ENCODE measurements around the gene E2F4.

The E2F4 gene

GRCh38 chr16:67174706-67175231, 17.2 kb upstream of the E2F4 start:
- DNase-seq: no peak

DNA sequence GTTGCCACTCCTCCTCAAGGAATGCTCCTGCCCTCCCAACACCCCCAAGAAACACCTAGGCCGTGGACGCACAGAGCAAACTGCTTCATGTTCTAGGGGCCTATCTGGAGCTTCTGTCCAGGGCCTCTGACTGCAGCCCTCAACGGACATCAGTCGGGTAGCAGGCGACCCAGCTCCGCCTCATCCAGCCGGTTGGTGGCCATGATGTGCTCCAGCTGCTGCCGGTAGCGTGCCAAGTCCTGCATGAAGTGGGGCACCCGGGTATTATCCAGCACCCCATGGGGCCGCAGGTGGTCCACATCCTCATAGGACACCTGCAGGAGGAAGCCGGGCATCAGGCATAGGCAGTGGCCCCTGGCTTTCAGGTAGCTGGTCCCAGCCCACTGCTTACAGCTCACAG, 15.3 kb upstream of the E2F4 start:
- no peak for DNase-seq

GRCh38 chr16:67177743-67178699, 13.9 kb upstream of the E2F4 start:
- peak; percentile 48 to 57 for DNase-seq

GRCh38 chr16:67179421-67180080, 12.4 kb upstream of the E2F4 start:
- DNase-seq: no peak

- DNase-seq: no peak
These were observed 11.8 kb upstream of the E2F4 start for GRCh38 chr16:67180166-67180565.

DNA sequence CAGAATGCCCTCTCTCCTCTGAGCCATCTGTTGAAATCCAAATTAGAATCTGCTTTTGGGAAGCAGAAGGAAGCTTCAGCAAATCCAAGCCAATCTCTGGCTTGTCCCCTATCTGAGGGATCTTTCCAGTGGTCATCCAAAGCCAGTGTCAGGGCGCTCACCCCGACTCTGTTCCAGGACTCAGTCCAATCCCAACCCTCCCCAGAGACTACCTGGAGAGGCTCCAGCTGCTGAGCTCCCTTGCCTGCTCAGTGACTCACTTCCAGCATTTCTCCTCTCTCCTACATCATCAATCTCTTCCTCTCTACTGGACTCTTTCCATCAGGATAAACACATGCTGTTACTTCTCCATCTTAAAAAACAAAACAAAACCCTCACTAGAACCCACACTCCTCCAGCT, 10.6 kb upstream of the E2F4 start:
- DNase-seq: no peak

GRCh38 chr16:67182288-67182687, 9.7 kb upstream of the E2F4 start:
- DNase-seq: no peak

DNA sequence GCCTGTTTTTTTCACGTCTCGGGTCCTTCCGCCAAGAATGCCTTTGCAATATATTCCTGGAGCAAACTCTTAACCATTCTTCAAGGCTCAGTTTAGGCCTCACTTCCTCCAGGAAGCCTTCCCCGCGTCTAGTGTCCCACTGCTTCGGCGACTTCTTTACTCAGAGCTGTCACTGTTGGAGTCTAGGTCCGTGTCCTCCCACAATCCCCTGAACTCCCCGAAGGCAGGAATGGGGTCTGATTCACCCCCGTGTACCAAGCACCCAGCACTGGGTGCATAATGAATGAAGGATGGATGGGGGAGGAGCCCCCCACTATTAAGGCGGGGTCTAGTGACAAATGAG, 8.7 kb upstream of the E2F4 start:
- DNase-seq: no peak

DNA sequence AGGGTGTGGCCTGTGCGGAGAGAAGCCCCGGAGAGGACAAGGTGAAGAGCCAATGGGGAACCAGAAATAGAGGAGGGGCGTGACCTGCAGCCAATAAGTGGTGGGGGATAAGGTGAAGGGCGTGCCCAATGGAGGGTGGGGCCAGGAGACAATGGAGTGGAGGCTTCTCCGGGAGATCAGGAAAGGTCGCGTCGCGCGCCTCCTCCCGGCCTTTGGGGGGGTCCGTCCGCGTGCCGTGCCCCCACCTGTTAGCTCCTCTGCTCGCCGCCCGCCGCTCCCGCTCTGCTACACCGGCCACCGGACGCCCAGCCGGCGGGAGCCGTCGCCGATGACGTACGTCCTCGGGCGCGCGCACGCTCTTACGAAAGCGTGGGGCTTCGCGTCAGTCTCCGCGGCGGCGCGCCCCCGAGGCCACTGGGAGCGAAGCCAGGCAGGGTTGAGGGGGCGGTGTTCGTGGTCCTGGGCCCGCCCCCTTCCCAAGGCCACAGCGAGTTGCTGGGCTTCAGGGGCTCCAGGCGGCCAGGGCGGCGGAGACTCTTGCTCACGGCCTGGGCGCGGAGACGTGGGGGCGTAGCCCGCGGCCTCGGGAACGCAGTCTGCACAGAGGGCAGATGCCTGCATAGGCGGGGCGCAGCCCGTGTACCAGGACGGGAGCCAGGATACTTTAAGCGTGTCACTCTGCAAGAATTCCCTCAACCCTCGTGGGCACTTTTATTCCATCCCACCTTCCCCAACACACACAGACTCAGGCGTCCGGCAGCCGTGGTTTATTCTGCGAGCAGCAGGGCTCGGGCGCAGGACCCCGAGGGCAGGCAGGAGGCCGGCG, 8.1 kb upstream of the E2F4 start, which contains the start of gene MATCAP1:
Gene MATCAP1, minus strand, starts transcription at position 337 of the 826 bp plus-strand sequence. CDS start 3,353 bp downstream, outside the sequence.
- DNase-seq: peak; percentile 93 to 95

- peak in 1 of 2 donors; percentile 57 for DNase-seq
These were observed 7.4 kb upstream of the E2F4 start for GRCh38 chr16:67184453-67184994.

DNA sequence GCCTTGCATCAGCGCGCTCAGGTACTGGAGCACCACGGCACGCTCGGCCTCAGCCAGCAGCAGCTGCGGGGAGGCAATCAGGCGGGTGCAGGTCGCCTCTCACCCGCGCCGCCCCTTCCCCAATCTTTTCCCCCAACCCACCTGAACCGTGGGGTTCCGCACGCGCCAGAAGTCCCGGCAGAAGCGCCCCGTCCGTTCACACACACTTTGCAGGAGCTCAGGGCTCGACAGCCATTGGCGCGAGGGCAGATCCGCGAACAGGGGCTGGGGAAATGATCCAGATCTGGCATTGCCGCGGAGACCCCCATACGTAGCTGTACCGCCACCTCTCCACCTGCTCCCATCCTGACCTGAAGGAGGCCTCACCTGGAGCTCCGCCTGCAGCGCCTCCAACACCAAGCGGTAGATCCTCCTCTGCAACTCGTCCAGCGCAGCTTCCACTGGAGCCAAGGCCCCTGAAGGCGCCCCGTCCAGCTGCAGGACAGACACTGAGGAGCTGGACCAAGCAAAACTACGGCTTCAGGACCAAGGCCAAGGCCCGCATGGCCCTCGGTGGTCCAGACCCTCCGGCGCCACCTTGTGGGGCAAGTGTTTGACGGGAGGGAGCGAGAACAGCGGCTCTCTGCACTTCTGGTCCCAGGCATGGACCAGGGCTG, 6.8 kb upstream of the E2F4 start:
- DNase-seq: peak; percentile 90

DNA sequence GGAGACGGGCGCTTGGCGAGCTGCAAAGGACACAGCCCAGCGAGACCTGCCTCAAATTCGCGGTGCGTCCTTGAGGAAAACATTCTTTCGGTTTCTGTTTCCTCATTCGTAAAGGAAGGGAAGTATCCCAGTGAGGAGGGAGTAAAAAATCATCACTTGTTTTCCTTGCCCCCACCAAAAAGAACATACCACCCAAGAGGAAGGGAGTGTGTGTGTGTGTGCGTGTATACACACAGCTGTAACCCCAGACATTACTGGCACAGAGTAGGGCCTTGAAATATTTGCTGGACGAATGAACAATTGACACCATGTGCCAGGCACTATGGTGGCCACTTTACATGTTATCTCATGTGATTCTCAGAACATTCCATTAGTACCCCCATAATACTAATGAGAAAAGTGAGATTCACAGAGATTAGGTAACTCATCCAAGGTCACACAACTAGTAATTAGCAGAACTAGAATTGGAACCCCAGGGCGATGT, 6.3 kb upstream of the E2F4 start:
- no peak for DNase-seq

DNA sequence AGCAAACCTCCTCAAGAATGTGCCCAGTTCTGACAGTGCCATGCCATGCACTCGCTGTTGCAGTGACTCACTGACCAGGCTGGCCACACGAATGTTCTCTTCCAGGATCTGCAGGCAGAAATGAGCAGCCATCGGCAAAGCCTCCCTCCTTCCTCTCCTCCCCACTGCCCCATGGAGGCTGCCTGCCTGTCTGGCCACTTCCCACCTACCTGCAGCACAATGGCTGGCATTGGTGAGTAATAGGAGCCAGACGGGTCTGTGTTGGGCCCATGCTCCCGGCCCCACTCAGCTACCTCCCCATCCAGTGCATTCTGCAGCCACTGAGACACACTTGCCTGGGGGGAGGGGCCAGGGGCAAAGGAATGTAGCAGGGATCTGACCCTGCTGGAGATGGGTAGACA, 5.4 kb upstream of the E2F4 start:
- no peak for DNase-seq

DNA sequence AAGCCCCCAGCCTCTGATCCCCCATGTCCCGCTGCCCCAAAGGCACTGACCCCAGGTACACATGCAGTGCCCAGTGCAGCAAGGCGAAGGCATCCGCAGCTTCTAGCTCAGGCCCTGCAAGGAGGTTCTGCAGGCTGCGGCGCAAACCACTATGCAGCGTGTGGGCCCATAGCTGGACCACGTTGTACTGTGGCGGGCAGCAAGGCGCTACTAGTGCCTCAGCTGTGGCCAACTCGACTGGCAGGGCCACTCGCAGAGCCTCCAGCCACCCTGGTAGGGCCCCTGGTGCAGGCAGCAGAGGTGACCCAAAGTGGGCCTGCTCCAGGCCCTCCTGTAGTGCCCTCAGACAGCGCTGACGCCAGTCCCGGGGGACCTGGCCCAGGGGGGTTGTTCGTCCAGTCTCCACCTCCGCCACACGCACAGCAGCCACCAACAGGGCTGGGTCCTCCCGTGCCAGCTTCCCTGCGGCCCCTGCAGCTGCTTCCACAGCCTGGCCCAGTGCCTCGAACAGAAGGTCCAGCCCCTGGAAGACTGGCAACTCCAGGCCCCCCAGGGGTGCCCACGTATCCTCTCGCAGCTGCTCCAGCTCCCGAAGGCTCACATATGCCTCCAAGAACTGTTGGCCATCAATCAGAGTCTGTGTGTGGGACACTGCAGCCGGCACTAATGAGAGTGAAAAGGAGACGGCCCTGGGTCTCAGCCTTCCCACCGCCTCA, 4.6 kb upstream of the E2F4 start:
- no peak for DNase-seq

DNA sequence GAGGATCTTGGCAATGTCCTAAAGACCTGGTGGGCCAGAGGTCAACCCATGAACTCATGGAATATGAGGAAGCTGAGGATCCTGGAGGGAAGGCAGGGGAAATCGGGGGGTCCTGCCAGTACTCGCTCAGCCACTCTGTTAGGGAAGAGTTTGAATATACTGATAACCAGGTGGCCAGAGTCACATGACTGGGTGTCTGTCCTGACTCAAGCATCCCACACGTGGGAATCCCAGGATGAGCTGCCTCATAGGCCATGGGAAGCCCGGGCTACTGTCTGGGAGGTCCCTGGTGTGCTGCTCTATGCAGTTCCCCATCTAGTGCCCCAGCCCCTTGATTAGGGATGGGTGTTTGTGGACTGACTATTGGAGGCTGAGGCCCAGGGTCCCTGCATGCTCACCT, 3.6 kb upstream of the E2F4 start:
- DNase-seq: no peak

GRCh38 chr16:67188798-67189197, 3.2 kb upstream of the E2F4 start:
- no peak for DNase-seq

DNA sequence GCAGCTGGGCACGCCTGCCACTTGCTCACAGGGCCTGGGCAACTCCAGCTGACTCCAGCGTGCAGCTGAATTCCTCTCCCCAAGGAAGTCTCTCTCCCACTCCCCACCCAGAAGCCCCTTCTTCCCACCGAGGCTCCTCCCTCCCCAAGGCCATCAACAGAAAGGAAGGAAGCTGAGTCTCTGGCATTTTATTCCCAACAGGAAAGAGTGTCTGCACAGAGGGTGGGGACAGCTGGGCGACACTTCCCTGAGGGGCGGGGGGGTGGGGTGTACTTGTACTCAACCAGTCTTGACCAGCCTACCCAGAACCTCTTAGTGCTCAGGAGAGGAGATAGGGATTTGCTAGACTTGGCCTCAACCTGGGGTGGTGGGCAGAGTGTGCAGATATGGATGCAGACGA, 1.9 kb upstream of the E2F4 start, which contains the start of gene EXOC3L1:
Gene EXOC3L1, minus strand, starts transcription at position 96 of the 400 bp plus-strand sequence. CDS start 460 bp downstream, outside the sequence.
- no peak for DNase-seq

DNA sequence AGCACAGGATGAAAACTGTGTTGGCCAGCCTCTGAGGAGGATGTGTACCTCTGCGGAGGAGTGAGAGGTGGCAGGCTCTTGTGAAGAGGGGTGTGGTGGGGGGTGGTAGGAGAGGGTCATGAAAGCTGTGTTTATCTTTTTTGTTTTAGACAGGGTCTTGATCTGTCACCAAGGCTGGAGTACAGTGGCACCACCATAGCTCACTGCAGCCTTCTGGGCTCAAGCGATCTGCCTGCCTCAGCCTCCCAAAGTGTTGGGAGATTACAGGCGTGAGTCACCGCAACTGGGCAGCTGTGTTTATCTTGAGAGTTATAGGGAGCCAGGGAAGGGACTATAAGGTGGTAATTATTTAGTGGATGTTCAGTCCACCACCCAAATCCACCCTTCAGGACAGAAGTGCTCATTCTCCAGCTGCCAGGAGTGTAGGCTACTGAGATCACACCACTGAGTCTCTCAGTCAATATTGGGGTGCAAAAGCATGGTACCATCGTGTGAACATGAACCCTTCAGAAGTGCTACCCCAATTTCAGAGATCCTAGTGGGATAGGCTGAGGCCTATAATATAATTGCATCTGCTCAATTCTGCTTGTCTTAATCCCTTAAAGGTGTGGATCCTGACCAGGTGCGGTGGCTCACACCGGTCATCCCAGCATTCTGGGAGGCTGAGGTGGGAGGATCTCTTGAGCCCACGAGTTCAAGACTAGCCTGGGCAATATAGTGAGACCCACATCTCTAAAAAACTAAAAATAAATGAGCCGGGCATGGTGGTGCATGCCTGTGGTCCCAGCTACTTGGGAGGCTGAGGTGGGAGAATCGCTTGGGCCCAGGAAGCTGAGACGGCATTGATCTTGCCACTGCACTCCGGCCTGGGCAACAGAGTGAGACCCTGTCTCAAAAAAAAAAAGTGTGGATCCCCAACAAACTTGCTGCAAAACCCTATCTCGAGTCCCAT, 1.2 kb upstream of the E2F4 start:
- no peak for DNase-seq

DNA sequence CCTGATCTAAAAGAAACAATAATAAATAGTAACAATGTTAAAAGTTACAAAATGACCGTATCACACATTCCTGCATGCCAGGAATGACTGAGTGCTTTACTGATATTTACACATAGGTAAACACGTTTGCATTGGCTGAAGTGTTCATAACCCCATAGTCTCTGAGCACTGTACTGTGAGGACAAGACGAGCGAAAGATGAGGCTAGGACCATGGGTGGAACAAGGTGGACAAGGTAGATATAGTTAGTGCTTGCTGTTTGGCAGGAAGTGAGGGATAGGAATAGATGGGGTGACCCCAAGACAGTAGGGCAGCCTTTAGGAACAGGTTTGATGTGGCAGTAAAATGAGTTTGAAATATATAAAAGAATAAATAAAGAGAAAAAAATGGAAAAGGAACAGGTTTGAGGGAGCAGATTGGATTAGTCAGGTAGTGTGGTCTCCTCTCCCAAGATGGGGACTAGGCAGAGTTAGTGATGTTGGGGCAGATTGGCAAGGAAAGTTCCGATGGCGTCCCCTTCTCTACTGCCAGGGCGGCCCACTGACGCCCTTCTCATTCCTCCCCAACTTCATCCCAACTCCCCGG, 452 bp upstream of the E2F4 start:
- DNase-seq: no peak
